ENCODE data around the gene PTN.

DNA sequence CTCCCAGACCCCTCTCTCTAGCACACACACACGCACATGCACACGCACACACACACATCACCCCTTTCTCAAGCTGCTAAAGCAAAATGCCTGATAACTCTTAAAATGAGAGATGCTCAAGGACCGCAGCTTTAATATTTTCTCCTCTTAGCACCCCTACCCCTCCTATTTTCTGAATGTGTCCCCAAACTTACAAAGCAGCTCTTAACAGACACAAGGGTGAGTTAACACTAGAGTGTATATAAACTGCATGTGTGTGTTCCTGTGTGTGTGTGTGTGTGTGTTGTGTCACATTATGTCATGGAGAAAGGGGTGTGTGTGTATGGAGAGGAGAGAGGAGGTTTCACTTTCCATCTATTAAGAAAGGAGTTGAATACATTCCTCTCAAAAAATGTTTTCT, 1.3 kb downstream of the PTN start:
- no peak for TF ChIP-seq EP300 (IDR thresholded peaks at IDR 0.05)
- TF ChIP-seq, protein P1, sequence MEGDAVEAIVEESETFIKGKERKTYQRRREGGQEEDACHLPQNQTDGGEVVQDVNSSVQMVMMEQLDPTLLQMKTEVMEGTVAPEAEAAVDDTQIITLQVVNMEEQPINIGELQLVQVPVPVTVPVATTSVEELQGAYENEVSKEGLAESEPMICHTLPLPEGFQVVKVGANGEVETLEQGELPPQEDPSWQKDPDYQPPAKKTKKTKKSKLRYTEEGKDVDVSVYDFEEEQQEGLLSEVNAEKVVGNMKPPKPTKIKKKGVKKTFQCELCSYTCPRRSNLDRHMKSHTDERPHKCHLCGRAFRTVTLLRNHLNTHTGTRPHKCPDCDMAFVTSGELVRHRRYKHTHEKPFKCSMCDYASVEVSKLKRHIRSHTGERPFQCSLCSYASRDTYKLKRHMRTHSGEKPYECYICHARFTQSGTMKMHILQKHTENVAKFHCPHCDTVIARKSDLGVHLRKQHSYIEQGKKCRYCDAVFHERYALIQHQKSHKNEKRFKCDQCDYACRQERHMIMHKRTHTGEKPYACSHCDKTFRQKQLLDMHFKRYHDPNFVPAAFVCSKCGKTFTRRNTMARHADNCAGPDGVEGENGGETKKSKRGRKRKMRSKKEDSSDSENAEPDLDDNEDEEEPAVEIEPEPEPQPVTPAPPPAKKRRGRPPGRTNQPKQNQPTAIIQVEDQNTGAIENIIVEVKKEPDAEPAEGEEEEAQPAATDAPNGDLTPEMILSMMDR (IDR thresholded peaks at IDR 0.05): no peak
- TF ChIP-seq POLR2A (IDR thresholded peaks at IDR 0.05): no peak
- no peak for TF ChIP-seq POLR2AphosphoS5 (IDR thresholded peaks at IDR 0.05)
